SK-N-SH treated with all-trans-retinoic acid at 6 μM for 48 hours (cell line): ENCODE data around the gene PKIG.

Experiments used
- ATAC-seq: fragments of 200-7000 bp; cut with Tn5 transposase; 3 replicates; pipeline ENCODE4 v1.9.1; 2020; ENCODE audit warnings: mild to moderate bottlenecking, moderate library complexity
- BACH2 ChIP-seq: fragments of 250-450 bp; sonication (Bioruptor Pico); IDR thresholded peaks from 2 replicates; pipeline ENCODE4 v1.9.0; 2021; ENCODE audit warnings: mild to moderate bottlenecking, borderline replicate concordance
- CSDC2 ChIP-seq: fragments of 250-450 bp; sonication (Bioruptor Pico); IDR thresholded peaks from 2 replicates; pipeline ENCODE4 v1.5.0; 2020; ENCODE audit warnings: mild to moderate bottlenecking, moderate library complexity
- CSRNP3 ChIP-seq: fragments of 250-450 bp; sonication (Bioruptor Pico); IDR thresholded peaks from 2 replicates; pipeline ENCODE4 v1.5.1; 2021; ENCODE audit warnings: mild to moderate bottlenecking, moderate library complexity
- ESRRG ChIP-seq: fragments of 250-450 bp; sonication (Bioruptor Pico); IDR thresholded peaks from 2 replicates; pipeline ENCODE4 v1.6.1; 2021; ENCODE audit warnings: mild to moderate bottlenecking
- GLIS3 ChIP-seq: fragments of 250-450 bp; sonication (Bioruptor Pico); IDR thresholded peaks from 2 replicates; pipeline ENCODE4 v1.5.0; 2020; ENCODE audit warnings: mild to moderate bottlenecking, moderate library complexity
- ISL1 ChIP-seq: fragments of 250-450 bp; sonication (Bioruptor Pico); IDR thresholded peaks from 2 replicates; pipeline ENCODE4 v2.1.2; 2022; ENCODE audit warnings: mild to moderate bottlenecking, moderate library complexity
- OSR1 ChIP-seq: fragments of 250-450 bp; sonication (Bioruptor Pico); IDR thresholded peaks from 2 replicates; pipeline ENCODE4 v1.8.0; 2022; ENCODE audit warnings: moderate library complexity, mild to moderate bottlenecking, inconsistent platforms
- PATZ1 ChIP-seq: fragments of 250-450 bp; sonication (Bioruptor Pico); IDR thresholded peaks from 2 replicates; pipeline ENCODE4 v1.8.0; 2020; ENCODE audit warnings: mild to moderate bottlenecking, moderate library complexity, borderline replicate concordance
- POU6F1 ChIP-seq: fragments of 250-450 bp; sonication (Bioruptor Pico); IDR thresholded peaks from 2 replicates; pipeline ENCODE4 v1.8.0; 2021; ENCODE audit warnings: low read depth, mild to moderate bottlenecking, moderate library complexity, borderline replicate concordance
- SNAI2 ChIP-seq: fragments of 250-450 bp; sonication (Bioruptor Pico); IDR thresholded peaks from 2 replicates; pipeline ENCODE4 v1.5.0; 2020; ENCODE audit warnings: mild to moderate bottlenecking, moderate library complexity
- TCF4 ChIP-seq: fragments of 250-450 bp; sonication (Bioruptor Pico); IDR thresholded peaks from 2 replicates; pipeline ENCODE4 v1.8.0; 2021; ENCODE audit warnings: mild to moderate bottlenecking, moderate library complexity, borderline replicate concordance
- TOX ChIP-seq: fragments of 250-450 bp; sonication (Bioruptor Pico); IDR thresholded peaks from 2 replicates; pipeline ENCODE4 v1.8.0; 2021; ENCODE audit warnings: mild to moderate bottlenecking, moderate library complexity, borderline replicate concordance
- TSHZ2 ChIP-seq: fragments of 250-450 bp; sonication (Bioruptor Pico); IDR thresholded peaks from 2 replicates; pipeline ENCODE4 v1.5.0; 2020; ENCODE audit warnings: mild to moderate bottlenecking, moderate library complexity
- ZFP3 ChIP-seq: fragments of 250-450 bp; sonication (Bioruptor Pico); IDR thresholded peaks from 2 replicates; pipeline ENCODE4 v1.5.0; 2020; ENCODE audit warnings: mild to moderate bottlenecking, moderate library complexity
- ZFP30 ChIP-seq: fragments of 450-650 bp; formaldehyde crosslinking; IDR thresholded peaks from 2 replicates; pipeline ENCODE4 v1.5.0; 2022; ENCODE audit warnings: mild to moderate bottlenecking, moderate library complexity
- ZNF70 ChIP-seq: fragments of 450-650 bp; formaldehyde crosslinking; IDR thresholded peaks from 2 replicates; pipeline ENCODE4 v1.5.0; 2020; ENCODE audit warnings: mild to moderate bottlenecking, moderate library complexity
- ZNF8 ChIP-seq: fragments of 450-650 bp; formaldehyde crosslinking; IDR thresholded peaks from 2 replicates; pipeline ENCODE4 v1.5.0; 2020; ENCODE audit warnings: mild to moderate bottlenecking, moderate library complexity

Gene PKIG

GRCh38 chr20:44649126-44649525 is 66.7 kb downstream of the PKIG start:
- no peak for ATAC-seq
- TF ChIP-seq ISL1 (no peak), TOX (no peak), BACH2 (CRISPR knock-in tag) (no peak), SNAI2 (CRISPR knock-in tag) (no peak), TCF4 (no peak), ZFP30 (CRISPR knock-in tag) (no peak), TSHZ2 (CRISPR knock-in tag) (no peak), GLIS3 (no peak), ZNF8 (CRISPR knock-in tag) (no peak), CSRNP3 (CRISPR knock-in tag) (no peak), OSR1 (CRISPR knock-in tag) (no peak), POU6F1 (CRISPR knock-in tag) (no peak), ZFP3 (CRISPR knock-in tag) (no peak), CSDC2 (CRISPR knock-in tag) (no peak)
- TF ChIP-seq, all 23 proteins: peak for 0

- no peak for TF ChIP-seq ZFP3 (CRISPR knock-in tag)
- no peak for TF ChIP-seq BACH2 (CRISPR knock-in tag)
- TF ChIP-seq CSRNP3 (CRISPR knock-in tag), result no peak
- TF ChIP-seq ZNF70 (CRISPR knock-in tag), result no peak
- TF ChIP-seq OSR1 (CRISPR knock-in tag), result no peak
- no peak for TF ChIP-seq POU6F1 (CRISPR knock-in tag)
- TF ChIP-seq ISL1, result no peak
- no peak for TF ChIP-seq PATZ1 (CRISPR knock-in tag)
- TF ChIP-seq ESRRG (CRISPR knock-in tag), result no peak
- TF ChIP-seq TSHZ2 (CRISPR knock-in tag), result no peak
- TF ChIP-seq GLIS3, result no peak
- TF ChIP-seq CSDC2 (CRISPR knock-in tag), result no peak
- no peak for ATAC-seq
These were observed 67.6 kb downstream of the PKIG start for GRCh38 chr20:44649976-44650375.
